CD4-positive, CD25-positive, alpha-beta regulatory T cell (primary cell): ENCODE results near the gene ZSCAN30. TPM values are rescaled to one million over a fixed set of nuclear protein-coding genes. Genes with fewer than 3 reads are reported as not detected.

Experiments
- ATAC-seq, 2 donors: fragments of 150-1000 bp; cut with Tn5 transposase; one replicate each; pipeline ENCODE4 v1.10.0; 2021; ENCODE audit warnings: low read depth in 2 of 2, moderate number of reproducible peaks in 2 of 2, moderate library complexity in 1 of 2
- DNase-seq, 3 donors: peaks; one replicate each; pipeline versions ENCODE4 v3.0.0 to v3.0.0-alpha.2; 2012 to 2022; ENCODE audit warnings: mixed read lengths in 1 of 3
- H3K27ac ChIP-seq: one replicate; pipeline ENCODE4 v1.7.0; 2013; ENCODE audit warnings: mild to moderate bottlenecking, low read length; ENCODE audit not compliant: insufficient read depth, poor library complexity, severe bottlenecking
- H3K27me3 ChIP-seq: one replicate; pipeline ENCODE4 v1.7.0; 2013; ENCODE audit warnings: low read length; ENCODE audit not compliant: control insufficient read depth, insufficient read depth
- H3K36me3 ChIP-seq: one replicate; pipeline ENCODE4 v1.7.0; 2013; ENCODE audit warnings: mild to moderate bottlenecking, low read length, moderate library complexity; ENCODE audit not compliant: control insufficient read depth, insufficient read depth
- H3K4me1 ChIP-seq: 2 replicates; pipeline ENCODE4 v1.7.0; 2013; ENCODE audit warnings: mild to moderate bottlenecking, low read length; ENCODE audit not compliant: insufficient read depth, control insufficient read depth, poor library complexity, severe bottlenecking
- H3K4me3 ChIP-seq: one replicate; pipeline ENCODE4 v1.7.0; 2013; ENCODE audit warnings: low read depth, mild to moderate bottlenecking, low read length, moderate library complexity
- H3K9me3 ChIP-seq, 2 experiments: 1 replicate in 1 of 2; 2 replicates in 1 of 2; pipeline ENCODE4 v1.7.0; 2013; ENCODE audit warnings: low read length in 2 of 2, mild to moderate bottlenecking in 1 of 2, moderate library complexity in 1 of 2; ENCODE audit not compliant: control insufficient read depth in 2 of 2
- H3K27ac Mint-ChIP-seq, 3 donors: one replicate each; pipeline ENCODE4 v1.8.0; 2020 to 2022; ENCODE audit warnings: mild to moderate bottlenecking in 3 of 3, mixed read lengths in 3 of 3, moderate library complexity in 2 of 3
- H3K27me3 Mint-ChIP-seq: one replicate; pipeline ENCODE4 v1.8.0; 2022; ENCODE audit warnings: mild to moderate bottlenecking, mixed read lengths
- H3K36me3 Mint-ChIP-seq: one replicate; pipeline ENCODE4 v1.8.0; 2020; ENCODE audit warnings: mixed read lengths
- H3K4me1 Mint-ChIP-seq, 4 donors: one replicate each; pipeline ENCODE4 v1.8.0; 2020 to 2022; ENCODE audit warnings: mixed read lengths in 4 of 4, mild to moderate bottlenecking in 1 of 4
- H3K4me3 Mint-ChIP-seq, 4 donors: one replicate each; pipeline ENCODE4 v1.8.0; 2020 to 2022; ENCODE audit warnings: mild to moderate bottlenecking in 4 of 4, mixed read lengths in 4 of 4, moderate library complexity in 3 of 4
- H3K9me3 Mint-ChIP-seq, 7 donors: one replicate each; pipeline ENCODE4 v1.8.0; 2020 to 2022; ENCODE audit warnings: mixed read lengths in 7 of 7, mild to moderate bottlenecking in 3 of 7, moderate library complexity in 2 of 7
- polyA plus RNA-seq, 4 donors: library from polyadenylated mRNA; unstranded; fragments of 300-500 nt; fragmentation: Illumina TruSeq; gene quantifications; one replicate each; pipeline ENCODE4 v1.2.3, GENCODE V29; 2021
- total RNA-seq: library from RNA; stranded (reverse); gene quantifications from one replicate; pipeline ENCODE4 v1.2.3, GENCODE V29; 2022

Gene ZSCAN30
- total and polyA plus RNA-seq, 5 donors from 2014 or later: 2.0 to 11.5 (median 4.7) TPM

DNA sequence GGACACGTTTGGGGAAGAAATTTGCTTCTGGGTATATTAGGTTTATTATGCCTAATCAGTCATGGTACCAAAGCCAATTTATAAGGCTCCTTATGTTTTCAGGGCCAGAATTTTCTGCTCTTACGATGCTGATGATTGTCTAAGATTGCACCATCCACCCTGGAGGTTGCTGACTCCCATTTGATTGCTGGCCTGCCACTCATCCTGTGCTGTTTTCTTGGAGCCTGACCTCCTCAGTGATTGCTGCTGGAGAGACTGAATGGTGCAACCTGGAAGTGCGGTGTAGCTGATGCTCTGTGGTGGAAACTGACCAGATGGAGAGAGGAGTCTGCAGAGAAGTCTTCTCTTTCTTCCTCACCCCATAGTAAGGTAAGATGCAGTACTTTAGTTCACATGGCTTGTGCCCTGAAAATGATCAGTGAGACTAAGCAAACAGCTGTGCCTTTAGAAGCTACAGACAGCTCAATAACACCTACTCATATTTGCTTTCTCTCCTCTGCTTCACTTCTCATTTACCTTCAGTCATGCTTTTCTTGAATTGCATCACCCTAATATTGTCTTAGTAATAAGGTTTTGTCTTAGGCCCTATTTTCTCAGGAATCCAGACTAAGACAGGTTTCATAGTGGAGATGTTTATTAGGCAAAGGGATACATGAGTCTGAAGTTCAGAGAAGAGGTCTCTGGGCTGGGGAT, 36.8 kb upstream of the ZSCAN30 start:
- no peak overlapping the region for H3K4me3 ChIP-seq
- no peaks in the 10 kb centered on the region for H3K27me3 ChIP-seq
- Mint-ChIP-seq H3K9me3 (peaks cover 0 to 6% (median 2%) of the 10 kb centered on the region in 7 donors), H3K27me3 (no peaks in the 10 kb centered on the region), H3K36me3 (no peaks in the 10 kb centered on the region), H3K4me3 (no peak overlapping the region), H3K4me1 (no peaks in the 10 kb centered on the region), H3K27ac (peak overlapping the region in 1 of 3 donors; percentile 11)
- peaks cover 2% of the 10 kb centered on the region for H3K36me3 ChIP-seq
- ATAC-seq (no peak), DNase-seq (no peak)
- H3K4me1 ChIP-seq: no peaks in the 10 kb centered on the region
- no peaks in the 10 kb centered on the region for H3K9me3 ChIP-seq
- H3K27ac ChIP-seq: no peak overlapping the region

DNA sequence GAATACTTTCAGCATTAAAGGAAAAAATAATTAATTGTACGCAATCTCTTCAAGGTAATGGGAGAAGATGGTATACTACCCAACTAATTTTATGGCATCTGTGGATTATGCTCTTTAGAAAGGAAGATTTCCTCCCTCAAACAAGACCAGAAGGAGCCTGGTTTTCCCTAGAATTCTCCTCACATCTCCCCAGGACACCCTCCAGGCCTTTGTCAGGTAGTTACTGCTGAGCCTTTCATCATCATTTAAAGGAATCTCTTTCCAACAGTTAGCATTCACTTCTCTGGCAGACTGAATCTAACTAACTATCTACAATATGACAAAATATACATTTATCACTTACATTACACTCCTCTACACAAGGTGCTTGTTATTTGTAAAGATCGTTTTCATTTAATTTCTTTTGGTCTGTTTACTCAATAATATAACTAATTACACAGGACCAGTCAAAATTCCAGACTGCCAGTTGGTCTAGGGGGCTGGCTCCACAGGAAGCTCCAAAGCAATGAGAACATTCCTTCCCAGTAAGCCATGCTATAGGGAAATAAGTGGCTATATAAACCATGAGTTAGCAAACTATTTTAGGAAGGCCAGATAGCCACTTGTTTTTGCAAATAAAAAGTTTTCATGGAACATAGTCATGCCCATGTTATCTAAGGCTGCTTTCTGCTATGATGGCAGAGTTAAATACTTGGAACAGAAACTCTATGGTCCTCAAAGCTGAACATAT, 35.1 kb upstream of the ZSCAN30 start:
- DNase-seq: no peak

DNA sequence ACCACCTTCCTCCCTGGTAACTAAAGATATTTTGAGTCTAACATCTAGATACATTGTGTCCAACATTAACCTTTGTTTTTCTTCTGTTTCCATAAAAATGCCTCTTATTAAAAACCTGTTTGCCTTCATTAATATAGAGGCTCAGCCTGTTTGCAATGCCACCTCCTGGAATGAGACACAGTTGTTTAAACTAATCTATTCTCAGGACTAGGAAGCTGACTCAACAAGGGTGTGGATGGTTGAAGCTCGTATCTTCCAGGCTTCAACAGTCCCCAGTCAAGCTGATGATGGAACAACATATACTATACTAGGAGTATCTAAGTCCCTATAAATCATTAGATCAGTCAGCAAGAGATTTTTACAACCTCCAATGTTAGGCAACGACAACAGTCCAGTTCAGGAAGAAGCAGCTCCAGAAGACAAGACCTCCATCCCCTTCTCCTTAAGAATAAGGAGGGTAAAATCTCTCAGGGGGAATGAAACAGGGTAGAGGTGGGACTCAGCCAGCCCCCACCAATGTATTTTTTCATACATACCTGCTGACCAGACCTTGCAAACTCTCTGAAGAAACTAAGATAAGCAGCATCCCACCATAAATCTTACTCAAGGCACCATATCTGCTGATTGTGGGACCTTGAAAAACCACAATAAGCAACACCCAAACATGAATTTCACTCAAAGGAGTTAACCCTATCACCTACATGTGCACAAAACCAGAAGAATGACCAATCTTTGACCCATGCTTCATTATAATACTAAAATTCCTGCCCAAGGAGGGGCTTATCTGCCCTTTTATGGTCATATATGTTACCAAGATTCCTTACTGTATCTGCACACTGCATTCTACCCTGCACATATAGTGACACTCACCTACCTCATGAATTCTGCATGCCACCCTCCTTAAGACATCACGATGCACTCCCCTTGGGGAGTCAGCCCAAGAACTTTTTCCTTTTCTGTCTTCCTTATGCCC, 32.7 kb upstream of the ZSCAN30 start:
- Mint-ChIP-seq H3K9me3 (peaks cover 0 to 6% (median 3%) of the 10 kb centered on the region in 7 donors), H3K4me1 (no peaks in the 10 kb centered on the region), H3K4me3 (no peak overlapping the region), H3K27ac (no peak overlapping the region), H3K27me3 (peaks cover 4% of the 10 kb centered on the region), H3K36me3 (no peaks in the 10 kb centered on the region)
- Histone ChIP-seq H3K9me3 (no peaks in the 10 kb centered on the region), H3K36me3 (no peaks in the 10 kb centered on the region), H3K4me1 (no peaks in the 10 kb centered on the region), H3K27me3 (no peaks in the 10 kb centered on the region), H3K4me3 (no peak overlapping the region), H3K27ac (no peak overlapping the region)
- ATAC-seq (no peak), DNase-seq (no peak)

More for the DNA sequence above, 35.1 kb upstream of the ZSCAN30 start:
- no peak overlapping the region for H3K27ac Mint-ChIP-seq
- Histone ChIP-seq H3K27ac (no peak overlapping the region), H3K27me3 (no peaks in the 10 kb centered on the region), H3K36me3 (no peaks in the 10 kb centered on the region), H3K4me1 (no peaks in the 10 kb centered on the region), H3K4me3 (no peak overlapping the region), H3K9me3 (no peaks in the 10 kb centered on the region)
- no peak overlapping the region for H3K4me3 Mint-ChIP-seq
- H3K27me3 Mint-ChIP-seq: peaks cover 4% of the 10 kb centered on the region
- H3K9me3 Mint-ChIP-seq: peaks cover 0 to 6% (median 2%) of the 10 kb centered on the region in 7 donors
- H3K4me1 Mint-ChIP-seq: no peaks in the 10 kb centered on the region
- H3K36me3 Mint-ChIP-seq: no peaks in the 10 kb centered on the region
- no peak for ATAC-seq

DNA sequence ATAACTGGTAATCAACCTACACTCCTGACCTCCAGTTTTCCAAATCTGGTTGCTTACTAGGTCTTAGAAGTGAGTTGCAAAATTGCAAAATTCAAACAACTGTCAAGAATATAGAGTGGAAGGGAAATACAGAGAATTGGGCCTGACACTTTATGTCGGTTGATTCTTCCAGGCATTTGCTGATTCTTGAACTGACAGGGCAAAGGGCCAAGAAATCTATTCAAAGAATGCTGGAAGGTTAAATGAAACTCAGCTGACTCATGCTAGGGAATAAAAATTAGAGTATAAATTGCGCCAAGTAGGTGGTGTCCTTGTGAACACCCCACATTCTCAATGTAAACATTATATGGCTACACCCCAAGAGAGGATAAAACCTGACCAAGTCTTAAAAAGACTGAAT, 21.5 kb upstream of the ZSCAN30 start:
- Mint-ChIP-seq H3K4me1 (no peaks in the 10 kb centered on the region), H3K36me3 (peaks cover 18% of the 10 kb centered on the region), H3K27ac (no peak overlapping the region), H3K9me3 (peaks cover 3 to 63% (median 32%) of the 10 kb centered on the region in 7 donors), H3K4me3 (no peak overlapping the region), H3K27me3 (no peaks in the 10 kb centered on the region)
- ATAC-seq (no peak), DNase-seq (no peak)
- Histone ChIP-seq H3K27me3 (no peaks in the 10 kb centered on the region), H3K36me3 (peaks cover 14% of the 10 kb centered on the region), H3K27ac (no peak overlapping the region), H3K9me3 (peaks cover 76 to 90% of the 10 kb centered on the region in 2 experiments), H3K4me3 (no peak overlapping the region), H3K4me1 (no peaks in the 10 kb centered on the region)

DNA sequence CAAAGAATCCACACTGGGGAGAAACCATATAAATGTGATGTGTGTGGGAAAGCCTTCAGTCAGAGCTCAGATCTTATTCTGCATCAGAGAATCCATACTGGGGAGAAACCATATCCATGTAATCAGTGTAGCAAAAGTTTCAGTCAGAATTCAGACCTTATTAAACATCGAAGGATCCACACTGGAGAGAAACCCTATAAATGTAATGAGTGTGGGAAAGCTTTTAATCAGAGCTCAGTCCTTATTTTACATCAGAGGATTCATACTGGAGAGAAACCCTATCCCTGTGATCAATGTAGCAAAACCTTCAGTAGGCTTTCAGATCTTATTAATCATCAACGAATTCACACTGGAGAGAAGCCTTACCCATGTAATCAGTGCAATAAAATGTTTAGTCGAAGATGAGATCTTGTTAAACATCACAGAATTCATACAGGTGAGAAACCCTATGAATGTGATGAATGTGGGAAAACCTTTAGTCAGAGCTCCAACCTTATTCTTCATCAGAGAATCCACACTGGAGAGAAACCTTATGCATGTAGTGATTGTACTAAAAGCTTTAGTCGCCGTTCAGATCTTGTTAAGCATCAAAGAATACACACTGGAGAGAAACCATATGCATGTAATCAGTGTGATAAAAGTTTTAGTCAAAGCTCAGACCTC, 16.7 kb upstream of the ZSCAN30 start:
- Histone ChIP-seq H3K36me3 (peaks cover 53% of the 10 kb centered on the region), H3K4me3 (peak overlapping the region; percentile 5), H3K27me3 (no peaks in the 10 kb centered on the region), H3K9me3 (peaks cover 95 to 100% of the 10 kb centered on the region in 2 experiments), H3K4me1 (no peaks in the 10 kb centered on the region), H3K27ac (no peak overlapping the region)
- H3K36me3 Mint-ChIP-seq: peaks cover 47% of the 10 kb centered on the region
- H3K27me3 Mint-ChIP-seq: no peaks in the 10 kb centered on the region
- no peak for ATAC-seq
- no peak overlapping the region for H3K27ac Mint-ChIP-seq
- no peak for DNase-seq
- H3K9me3 Mint-ChIP-seq: peaks cover 1 to 79% (median 34%) of the 10 kb centered on the region in 7 donors
- H3K4me3 Mint-ChIP-seq: peak overlapping the region in 1 of 4 donors; percentile 38
- H3K4me1 Mint-ChIP-seq: peaks cover 0 to 4% (median 0%) of the 10 kb centered on the region in 4 donors

DNA sequence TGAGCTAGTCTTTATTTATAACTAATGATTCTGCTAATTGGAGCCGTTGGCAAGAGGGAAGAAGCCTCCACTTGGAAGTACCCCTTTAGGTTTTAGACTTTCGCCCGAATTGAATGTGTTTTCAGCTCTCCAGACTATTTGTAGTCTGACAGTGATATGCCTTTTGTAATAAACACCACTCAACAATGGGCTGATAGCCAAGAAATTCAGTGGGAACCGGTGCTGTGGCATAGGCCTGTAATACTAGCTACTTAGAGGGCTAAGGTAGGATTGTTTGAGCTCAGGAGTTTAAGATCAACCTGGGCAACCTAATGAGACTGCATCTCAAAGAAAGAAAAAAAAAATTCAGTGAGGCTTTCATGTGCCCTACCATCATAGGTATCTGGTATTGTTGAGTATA, 13.6 kb upstream of the ZSCAN30 start:
- no peaks in the 10 kb centered on the region for H3K27me3 ChIP-seq
- peaks cover 0 to 4% (median under 1%) of the 10 kb centered on the region in 4 donors for H3K4me1 Mint-ChIP-seq
- ATAC-seq (no peak), DNase-seq (no peak)
- H3K4me1 ChIP-seq: no peaks in the 10 kb centered on the region
- peaks cover 64% of the 10 kb centered on the region for H3K36me3 Mint-ChIP-seq
- no peaks in the 10 kb centered on the region for H3K27me3 Mint-ChIP-seq
- no peak overlapping the region for H3K27ac Mint-ChIP-seq
- H3K4me3 ChIP-seq: no peak overlapping the region
- H3K36me3 ChIP-seq: peaks cover 69% of the 10 kb centered on the region
- no peak overlapping the region for H3K4me3 Mint-ChIP-seq
- H3K9me3 Mint-ChIP-seq: peaks cover 3 to 87% (median 33%) of the 10 kb centered on the region in 7 donors
- no peak overlapping the region for H3K27ac ChIP-seq
- peaks cover 82 to 93% of the 10 kb centered on the region in 2 experiments for H3K9me3 ChIP-seq

DNA sequence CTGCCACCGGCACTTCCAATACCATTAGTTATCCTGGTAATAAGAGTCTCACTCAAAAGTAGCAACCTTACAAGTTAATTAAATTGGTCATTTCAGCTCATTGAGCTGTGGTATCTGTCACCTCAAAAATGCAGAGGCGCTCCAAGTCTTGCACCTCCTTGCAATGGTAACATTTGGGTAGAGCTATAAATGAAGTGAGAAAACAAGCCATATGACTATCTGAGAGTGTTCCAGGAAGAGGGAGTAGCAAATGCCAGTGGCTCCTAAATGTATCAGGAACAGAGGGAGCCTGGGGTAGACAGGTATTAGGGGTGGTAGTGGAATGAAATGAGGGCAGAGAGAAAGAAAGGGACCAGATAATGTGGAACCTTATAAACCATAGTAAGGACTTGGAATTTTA, 6.0 kb upstream of the ZSCAN30 start:
- H3K4me3 Mint-ChIP-seq: peak overlapping the region in 1 of 4 donors; percentile 37
- peaks cover 60% of the 10 kb centered on the region for H3K36me3 ChIP-seq

More for the DNA sequence above, 6.0 kb upstream of the ZSCAN30 start:
- Histone ChIP-seq H3K27me3 (no peaks in the 10 kb centered on the region), H3K27ac (no peak overlapping the region), H3K9me3 (peaks cover 26 to 27% of the 10 kb centered on the region in 2 experiments), H3K4me1 (peaks cover 11% of the 10 kb centered on the region), H3K4me3 (no peak overlapping the region)
- H3K27ac Mint-ChIP-seq: peak overlapping the region in 1 of 3 donors; percentile 5
- H3K4me1 Mint-ChIP-seq: peaks cover 21 to 52% (median 36%) of the 10 kb centered on the region in 4 donors
- H3K27me3 Mint-ChIP-seq: no peaks in the 10 kb centered on the region
- ATAC-seq: no peak
- H3K9me3 Mint-ChIP-seq: peaks cover 0 to 26% (median 8%) of the 10 kb centered on the region in 7 donors
- peaks cover 81% of the 10 kb centered on the region for H3K36me3 Mint-ChIP-seq
- DNase-seq: no peak
